ENCODE measurements around the gene UBE2D2. TPM values are rescaled to one million over a fixed set of nuclear protein-coding genes. Genes with fewer than 3 reads are reported as not detected.

The UBE2D2 gene
- total RNA-seq, 1 experiment from 2014 or later = 115 TPM

GRCh38 chr5:139646912-139647505, 85.9 kb downstream of the UBE2D2 start:
- Histone ChIP-seq H3K4me3 (peak overlapping the region; percentile 97; the same call in 1 of the 2 replicates), H3K4me1 (replicated peaks; ENCODE audit: insufficient read depth) (peaks cover 68% of the 10 kb centered on the region), H3K36me3 (ENCODE audit: low read depth) (no peaks in the 10 kb centered on the region), H3K79me2 (ENCODE audit: low read depth) (peaks cover 32% of the 10 kb centered on the region), H3K9me2 (ENCODE audit: insufficient read depth) (no peaks in the 10 kb centered on the region), H3K4me2 (peak overlapping the region; percentile 97; the same call in 1 of the 2 replicates), H3K9me3 (ENCODE audit: insufficient read depth, low read depth) (no peaks in the 10 kb centered on the region), H3F3A (ENCODE audit: insufficient read depth, low read depth) (peaks cover 38% of the 10 kb centered on the region), H4K20me1 (ENCODE audit: insufficient read depth) (peaks cover 13% of the 10 kb centered on the region), H2AFZ (no peak overlapping the region), H3K27me3 (ENCODE audit: insufficient read depth, low read depth) (no peaks in the 10 kb centered on the region), H3K27ac (no peak overlapping the region)
- no TSS peak for BruUV-seq (replicated peaks)
- no peak for DNase-seq
- POLR2A ChIA-PET (ENCODE audit: unreplicated experiment) = interaction anchor here (1.7 kb wide), 1 partner anchor 13 kb away, joined by 10 read pairs; no protein-coding TSS in a partner anchor
- intact Hi-C loops (cut with micrococcal nuclease; ENCODE audit: unreplicated experiment) = no loop called here
- TF ChIP-seq CTCF (conservative IDR thresholded peaks at IDR 0.05) = no peak
- no peak for TF ChIP-seq EZH2 (IDR thresholded peaks at IDR 0.05; ENCODE audit: low read depth)
- CTCF ChIA-PET = interaction anchor here (1.4 kb wide), 1 partner anchor 11 kb away, joined by 12 read pairs; no protein-coding TSS in a partner anchor

- no peaks in the 10 kb centered on the region for H3K36me3 ChIP-seq (ENCODE audit: low read depth)
- H4K20me1 ChIP-seq (ENCODE audit: insufficient read depth) = peaks cover 20% of the 10 kb centered on the region
- peaks cover 39% of the 10 kb centered on the region for H3K79me2 ChIP-seq (ENCODE audit: low read depth)
- peaks cover 41% of the 10 kb centered on the region for H3F3A ChIP-seq (ENCODE audit: insufficient read depth, low read depth)
- ChIA-PET POLR2A (ENCODE audit: unreplicated experiment) (interaction anchor here (1.4 to 1.7 kb wide), 2 partner anchors 12 to 13 kb away, joined by 5 to 10 read pairs; no protein-coding TSS in a partner anchor), CTCF (interaction anchor here (0.6 to 1.4 kb wide), 7 partner anchors 12 to 215 kb away, joined by 3 to 12 read pairs (median 4); no protein-coding TSS in a partner anchor)
- H3K4me1 ChIP-seq (replicated peaks; ENCODE audit: insufficient read depth) = peaks cover 68% of the 10 kb centered on the region
- no TSS peak for BruUV-seq (replicated peaks)
- H2AFZ ChIP-seq = peak overlapping the region; percentile 65
- H3K27ac ChIP-seq = no peak overlapping the region
- H3K9me3 ChIP-seq (ENCODE audit: insufficient read depth, low read depth) = no peaks in the 10 kb centered on the region
- TF ChIP-seq CTCF (conservative IDR thresholded peaks at IDR 0.05) (no peak), EZH2 (IDR thresholded peaks at IDR 0.05; ENCODE audit: low read depth) (no peak)
- intact Hi-C loops (cut with micrococcal nuclease; ENCODE audit: unreplicated experiment) = loop anchor here (1.0 to 2.0 kb wide), 2 partner anchors 10 to 49 kb away; no protein-coding TSS in a partner anchor
- H3K9me2 ChIP-seq (ENCODE audit: insufficient read depth) = no peaks in the 10 kb centered on the region
- peak overlapping the region; percentile 97 for H3K4me3 ChIP-seq
- H3K4me2 ChIP-seq = peak overlapping the region; percentile 97
- H3K27me3 ChIP-seq (ENCODE audit: insufficient read depth, low read depth) = no peaks in the 10 kb centered on the region
- DNase-seq = no peak
Observed at GRCh38 chr5:139647506-139648204, 86.5 kb downstream of the UBE2D2 start.

- peak; percentile 63 to 86 for DNase-seq
- H3K4me1 ChIP-seq (replicated peaks; ENCODE audit: insufficient read depth) = peaks cover 65% of the 10 kb centered on the region
- peaks cover 36% of the 10 kb centered on the region for H3F3A ChIP-seq (ENCODE audit: insufficient read depth, low read depth)
- peak within 1 kb of the TSS; percentile 97 for H3K4me3 ChIP-seq
- H4K20me1 ChIP-seq (ENCODE audit: insufficient read depth) = peaks cover 25% of the 10 kb centered on the region
- H3K9me3 ChIP-seq (ENCODE audit: insufficient read depth, low read depth) = no peaks in the 10 kb centered on the region
- peak within 1 kb of the TSS; percentile 80 for H2AFZ ChIP-seq
- no peaks in the 10 kb centered on the region for H3K9me2 ChIP-seq (ENCODE audit: insufficient read depth)
- peaks cover 46% of the 10 kb centered on the region for H3K79me2 ChIP-seq (ENCODE audit: low read depth)
- BruUV-seq (replicated peaks) = no TSS peak
- H3K27me3 ChIP-seq (ENCODE audit: insufficient read depth, low read depth) = no peaks in the 10 kb centered on the region
- intact Hi-C loops (cut with micrococcal nuclease; ENCODE audit: unreplicated experiment) = loop anchor here (1.0 to 2.0 kb wide), 2 partner anchors 11 to 48 kb away; no protein-coding TSS in a partner anchor
- peak within 1 kb of the TSS; percentile 97 for H3K4me2 ChIP-seq
- ChIA-PET POLR2A (ENCODE audit: unreplicated experiment) (interaction anchor here (0.6 to 1.7 kb wide), 3 partner anchors 12 to 127 kb away, joined by 5 to 10 read pairs (median 6); no protein-coding TSS in a partner anchor), CTCF (interaction anchor here (0.6 to 1.4 kb wide), 9 partner anchors 12 to 214 kb away, joined by 3 to 12 read pairs (median 4); no protein-coding TSS in a partner anchor)
- TF ChIP-seq EZH2 (IDR thresholded peaks at IDR 0.05; ENCODE audit: low read depth) = no peak
- TF ChIP-seq CTCF (conservative IDR thresholded peaks at IDR 0.05) = no peak
- H3K36me3 ChIP-seq (ENCODE audit: low read depth) = no peaks in the 10 kb centered on the region
- no peak within 1 kb of the TSS for H3K27ac ChIP-seq
Observed at GRCh38 chr5:139648205-139649081, 87.3 kb downstream of the UBE2D2 start, which contains the start of gene CXXC5. CXXC5 (plus strand) TSS chr5:139648349; CDS start chr5:139680524, 32,175 bp downstream.

Data from PC-9 (cell line).